HG03565 (cell line): ENCODE results near the gene TTLL5.

Experiments used
- ATAC-seq: cut with Tn5 transposase; IDR thresholded peaks from one replicate; pipeline ENCODE4 v1.9.1; 2021; ENCODE audit warnings: mild to moderate bottlenecking, moderate library complexity; ENCODE audit not compliant: unreplicated experiment

Gene TTLL5

DNA sequence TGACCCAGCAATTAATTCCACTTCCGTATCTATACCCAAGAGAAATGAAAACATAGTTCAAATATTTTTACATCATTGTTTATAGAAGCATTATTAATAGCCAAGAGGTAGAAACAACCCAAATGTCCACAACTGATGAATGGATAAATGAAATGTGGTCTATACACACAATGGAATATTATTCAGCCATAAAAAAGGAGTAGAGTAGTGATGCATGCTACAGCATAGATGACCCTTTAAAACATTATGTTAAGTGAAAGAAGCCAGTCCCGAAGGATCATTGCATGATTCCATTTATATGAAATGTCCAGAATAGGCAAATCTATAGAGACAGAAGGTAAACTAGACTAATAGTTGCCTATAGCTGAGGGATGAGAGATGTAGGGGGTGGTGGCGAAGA is 291.4 kb downstream of the TTLL5 start:
- ATAC-seq, result no peak

DNA sequence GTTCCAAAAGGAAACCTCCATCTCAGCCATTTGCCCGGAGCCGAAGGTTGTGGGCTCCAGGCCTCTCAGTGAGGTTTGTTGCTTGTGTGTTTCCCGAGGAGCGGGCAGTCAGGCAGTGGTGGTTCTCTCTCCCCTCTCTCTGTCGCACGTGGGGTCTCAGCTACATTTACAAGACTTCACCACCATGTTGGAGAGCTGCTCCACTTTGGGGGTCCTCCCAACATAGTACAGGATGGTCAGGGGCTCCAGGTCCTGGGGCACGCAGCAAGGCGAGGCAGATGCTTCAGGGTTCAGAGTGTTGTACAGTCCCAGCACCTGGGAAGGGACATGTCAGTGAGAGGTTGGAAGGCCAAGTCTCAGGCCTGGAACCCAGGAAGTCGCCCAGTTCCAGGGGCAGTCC is 298.0 kb downstream of the TTLL5 start:
- ATAC-seq, result no peak

DNA sequence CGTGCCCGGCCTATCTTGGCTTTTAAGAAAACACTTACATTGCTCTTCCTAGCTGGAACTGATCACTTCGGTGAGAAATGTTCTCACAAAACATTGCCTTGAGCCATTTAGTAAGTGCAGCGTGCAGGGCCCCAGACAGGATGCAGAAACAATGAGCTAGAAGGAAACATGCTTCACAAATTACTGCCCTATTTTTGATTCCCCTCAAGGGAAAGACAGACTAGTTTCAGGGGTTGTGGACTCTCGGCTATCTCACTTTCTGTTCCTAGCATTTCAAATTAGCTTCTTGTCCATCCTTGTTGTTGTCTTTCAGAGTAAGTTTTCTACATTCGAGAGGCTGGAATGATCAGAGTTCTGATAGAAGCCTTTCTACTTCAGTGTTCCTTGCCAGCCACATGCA is 299.2 kb downstream of the TTLL5 start:
- ATAC-seq, result no peak

DNA sequence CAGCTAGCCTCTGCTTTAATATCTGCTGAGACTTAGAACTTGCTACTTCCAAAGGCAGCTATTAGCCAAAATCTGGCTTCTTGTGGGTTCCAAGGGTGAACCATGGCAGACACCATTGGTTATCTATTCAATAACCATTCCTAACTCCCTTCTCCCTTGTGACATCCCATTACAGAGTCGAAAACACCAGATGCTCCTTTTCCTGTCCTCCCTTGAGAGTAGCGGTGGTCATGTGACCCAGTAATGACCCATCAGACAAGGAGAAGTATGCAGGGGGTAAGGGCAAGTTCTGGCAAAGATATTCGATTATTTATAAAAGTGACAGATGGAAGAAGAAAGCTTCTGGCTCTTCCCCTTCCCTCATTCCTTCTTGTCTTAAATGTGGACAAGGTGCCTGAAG is 300.6 kb downstream of the TTLL5 start:
- no peak for ATAC-seq

DNA sequence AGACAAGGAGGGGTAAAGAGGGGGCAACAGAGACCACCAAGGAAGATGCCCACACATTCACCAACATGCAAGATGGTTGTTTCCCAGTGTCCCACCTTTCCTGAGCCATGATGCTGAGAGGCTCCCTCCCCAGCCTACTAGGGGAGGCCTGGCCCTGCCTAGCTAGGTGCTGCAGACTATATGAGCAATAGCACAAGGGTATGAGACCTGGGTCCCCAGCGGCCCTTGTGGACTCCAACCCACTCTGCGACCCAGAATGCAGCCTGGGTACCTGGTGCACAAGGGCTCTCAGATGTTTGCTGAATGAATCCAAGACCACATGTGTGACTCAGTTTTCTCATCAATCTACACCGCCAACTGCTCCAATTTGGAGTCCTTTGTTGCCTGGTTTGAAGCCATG is 306.8 kb downstream of the TTLL5 start:
- ATAC-seq, result no peak

DNA sequence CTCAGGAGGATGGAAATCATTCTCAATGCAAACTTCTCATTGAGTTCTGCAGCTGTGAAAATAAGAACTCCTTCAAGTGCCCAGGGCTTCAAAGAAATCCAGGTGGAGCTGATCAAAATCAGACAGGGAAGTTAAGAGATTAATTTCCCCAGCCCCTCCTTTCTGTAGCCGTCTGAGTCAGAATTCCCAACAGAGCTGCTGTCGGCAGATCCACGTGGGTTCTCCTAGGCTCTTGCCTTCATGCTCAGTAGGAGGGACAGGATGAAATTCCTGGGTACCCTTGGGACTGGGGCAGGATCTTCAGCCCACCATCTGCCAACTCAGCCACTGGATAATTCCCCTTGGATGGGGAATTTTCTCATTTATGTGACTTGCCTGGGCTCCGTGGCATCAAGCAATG is 307.4 kb downstream of the TTLL5 start:
- no peak for ATAC-seq

DNA sequence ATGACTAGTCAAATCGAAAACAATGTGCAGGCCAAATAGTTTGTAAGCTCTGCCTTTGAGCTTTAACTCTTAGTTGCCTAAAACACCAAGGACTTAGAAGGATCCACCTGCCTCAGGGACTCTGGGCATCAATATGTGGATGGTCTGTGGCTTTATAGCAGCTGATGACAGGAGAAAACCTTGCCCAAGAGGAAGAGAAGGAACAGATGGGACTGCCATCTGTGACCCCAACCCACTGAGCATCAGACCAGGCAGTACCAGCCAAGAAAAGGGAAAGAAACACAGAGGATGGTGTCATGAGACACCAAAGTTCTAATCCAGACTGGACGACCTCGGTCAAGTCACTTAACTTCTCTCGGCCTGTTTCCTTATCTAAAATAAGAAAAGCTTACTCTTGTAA is 308.1 kb downstream of the TTLL5 start:
- ATAC-seq, result no peak

DNA sequence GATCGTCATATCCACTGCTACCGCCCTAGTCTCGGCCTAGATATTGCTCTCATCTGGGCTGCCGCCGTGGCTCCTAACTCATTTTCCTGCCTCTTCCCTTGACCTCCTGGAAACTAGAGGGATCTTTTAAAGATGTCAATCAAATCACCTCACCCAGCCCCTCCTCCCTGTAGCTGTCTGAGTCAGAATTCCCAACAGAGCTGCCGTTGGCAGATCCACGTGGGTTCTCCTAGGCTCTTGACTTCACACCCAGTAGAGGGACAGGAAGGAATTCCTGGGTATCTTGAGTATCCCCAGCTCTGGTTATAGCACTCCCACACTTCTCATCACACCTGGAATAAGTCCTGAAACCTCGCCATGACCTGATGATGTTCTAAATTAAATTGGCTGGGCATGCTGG is 308.8 kb downstream of the TTLL5 start:
- no peak for ATAC-seq

DNA sequence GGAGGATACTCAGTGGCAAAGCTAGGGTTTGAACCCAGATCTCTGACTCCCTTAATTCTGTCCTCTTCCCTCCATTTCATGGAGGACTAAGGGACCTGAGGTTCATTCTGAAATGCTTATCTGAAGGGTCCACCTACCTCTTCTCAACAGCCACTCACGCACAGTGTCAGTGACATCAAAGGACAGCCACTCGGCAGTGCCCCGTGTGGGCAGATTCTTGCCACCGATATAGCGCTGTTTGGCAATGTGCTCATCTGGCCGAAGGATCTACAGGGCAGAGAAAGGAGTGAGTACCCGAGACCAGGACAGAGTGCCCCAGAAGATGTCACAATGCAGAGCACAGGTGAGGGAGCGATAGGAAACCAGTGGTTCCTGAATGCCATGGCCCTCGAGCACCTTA is 309.9 kb downstream of the TTLL5 start:
- no peak for ATAC-seq

DNA sequence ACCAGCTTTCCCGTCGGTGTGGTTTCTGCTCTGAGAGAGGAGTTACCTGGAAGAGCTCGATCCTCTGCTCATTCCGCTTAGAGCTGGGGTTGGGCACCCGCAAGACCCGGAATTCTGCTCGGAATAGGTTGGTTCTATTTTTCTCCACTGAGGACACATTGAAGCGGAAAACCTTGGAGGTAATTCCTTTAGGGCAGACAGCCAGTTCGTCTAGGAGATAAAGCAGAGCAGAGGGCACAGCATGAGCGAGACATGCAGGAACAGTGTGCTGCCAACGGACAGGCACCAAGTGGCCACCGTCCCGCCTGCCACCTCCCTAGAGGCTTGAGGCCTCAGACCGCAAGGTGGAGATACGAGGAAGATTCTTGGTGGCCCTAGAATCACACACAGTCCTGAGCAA is 310.5 kb downstream of the TTLL5 start:
- no peak for ATAC-seq

DNA sequence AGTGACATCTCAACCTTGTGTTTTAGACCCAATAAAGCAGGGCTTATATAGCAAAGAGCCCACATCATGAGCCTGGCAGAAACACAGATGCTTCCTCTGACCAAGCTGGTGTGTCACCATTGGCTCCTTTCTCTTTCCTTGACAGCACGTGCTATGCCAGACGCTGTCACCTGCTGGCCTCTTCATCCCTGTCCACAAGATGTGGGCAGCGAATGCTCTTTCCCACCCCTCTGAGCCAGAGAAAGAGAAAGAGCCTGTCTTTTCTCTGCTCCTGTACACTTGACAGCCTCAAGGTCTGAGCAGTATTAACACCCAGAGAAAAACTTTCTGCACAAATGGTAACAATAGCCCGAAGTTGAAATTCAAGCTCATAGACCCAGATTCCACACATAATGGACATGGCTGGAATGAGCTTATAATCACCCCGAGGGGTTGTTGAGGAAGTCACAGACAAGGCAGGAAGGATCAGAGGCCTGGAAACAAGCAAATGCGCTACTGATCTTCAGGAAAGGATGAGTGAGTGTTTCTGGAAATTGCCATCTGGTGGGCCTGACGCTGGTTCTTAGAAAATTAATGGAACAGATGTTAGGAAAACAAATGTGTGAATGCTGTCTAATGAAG is 311.9 kb downstream of the TTLL5 start:
- ATAC-seq, result no peak

DNA sequence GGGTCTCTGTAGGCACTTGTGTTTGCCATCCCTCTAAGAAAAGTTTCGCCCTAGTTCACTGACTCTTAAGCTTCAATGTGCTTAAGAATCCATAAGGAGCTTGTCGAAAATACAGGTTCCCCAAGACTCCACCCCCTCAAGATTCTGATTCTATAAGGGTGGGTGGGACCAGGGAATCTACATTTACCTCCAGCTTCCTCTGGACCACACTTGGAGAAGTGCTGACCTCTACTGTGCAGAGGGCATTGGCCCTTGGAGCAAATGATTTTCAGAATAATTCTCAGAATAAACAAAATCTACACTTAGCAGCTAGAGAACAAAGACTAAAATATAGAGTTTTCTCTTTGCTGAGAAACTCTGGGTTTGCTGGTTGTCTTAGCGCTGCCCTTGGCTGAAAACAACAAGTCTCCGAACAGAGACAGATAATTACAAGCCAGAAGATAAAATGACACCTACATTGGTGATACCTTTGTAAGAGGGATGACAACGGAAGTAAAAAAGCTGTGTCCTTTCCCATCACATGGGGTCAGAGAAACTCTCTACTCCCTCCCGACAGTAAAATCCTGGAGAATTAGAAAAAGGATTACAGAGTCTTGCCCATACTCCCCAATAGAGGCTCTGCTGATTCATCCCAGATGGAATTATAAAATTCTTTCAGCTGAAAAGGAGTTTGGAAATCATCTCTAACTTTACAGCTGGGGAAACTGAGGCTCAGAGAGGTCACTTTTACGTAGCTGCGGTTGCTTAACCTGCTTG is 316.0 kb downstream of the TTLL5 start:
- no peak for ATAC-seq

DNA sequence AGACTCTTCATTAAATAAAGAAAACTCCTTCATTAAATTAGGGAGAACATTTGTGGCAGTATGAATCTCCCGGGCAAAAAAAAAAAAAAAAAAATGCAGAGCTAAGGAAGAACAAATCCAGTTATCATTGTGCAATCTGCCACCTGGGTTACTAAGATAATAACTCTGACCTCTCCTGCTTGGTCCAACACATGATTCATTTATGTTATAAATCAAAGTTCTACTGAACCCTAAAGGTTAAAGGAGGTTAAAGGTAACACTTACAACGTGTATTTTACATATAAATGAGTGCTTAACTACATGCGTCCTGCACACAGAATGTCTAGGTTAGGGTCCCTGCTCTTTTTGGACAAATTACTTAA is 316.5 kb downstream of the TTLL5 start:
- ATAC-seq, result no peak

DNA sequence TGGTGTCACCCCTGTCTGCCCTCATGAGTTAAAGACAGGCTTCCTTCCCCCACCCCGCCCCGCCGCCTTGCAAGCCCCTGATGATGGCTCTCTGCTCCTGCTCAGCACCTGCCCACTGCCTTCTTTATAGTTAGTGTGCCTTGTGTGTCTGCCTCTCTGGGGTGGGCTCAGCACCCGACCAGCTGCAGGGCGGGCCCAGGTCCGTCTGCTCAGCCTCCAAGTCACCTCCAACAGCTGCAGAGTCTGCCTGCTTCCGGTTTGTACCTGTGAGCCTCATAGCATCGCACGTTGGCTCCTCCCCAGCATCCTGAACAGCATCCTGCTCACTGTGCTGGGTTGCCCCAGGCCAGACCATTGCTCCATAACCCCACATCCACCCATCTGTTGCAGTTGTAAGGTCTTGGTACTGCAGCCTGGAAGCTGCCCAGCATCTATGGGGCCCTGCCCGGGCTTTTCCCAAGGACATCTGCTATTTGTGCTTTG is 317.2 kb downstream of the TTLL5 start:
- ATAC-seq, result no peak

DNA sequence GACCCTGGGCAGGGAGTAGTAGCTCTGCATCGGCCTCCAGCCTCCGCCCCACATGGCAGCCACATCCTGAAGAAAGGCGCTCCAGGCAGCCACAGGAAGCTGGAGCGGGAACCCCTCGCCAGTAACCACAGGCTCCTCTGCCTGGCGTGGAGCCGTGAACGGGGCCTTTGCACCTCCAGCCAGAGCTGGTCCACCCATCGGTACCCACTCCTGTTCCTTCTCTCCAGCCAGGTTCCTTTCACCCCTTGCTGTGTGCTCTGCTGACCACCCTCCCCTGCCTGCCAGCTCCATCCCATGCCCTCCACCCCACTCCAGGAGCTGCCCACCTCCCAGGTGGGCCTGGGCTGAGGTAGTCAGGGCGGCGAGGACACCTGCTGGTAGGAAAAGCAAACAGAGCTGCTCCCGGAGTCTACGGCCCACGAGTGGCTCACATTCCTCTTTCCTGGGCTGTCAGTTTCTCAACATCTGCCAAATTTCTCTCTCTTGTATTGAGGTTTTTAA is 318.1 kb downstream of the TTLL5 start:
- no peak for ATAC-seq

DNA sequence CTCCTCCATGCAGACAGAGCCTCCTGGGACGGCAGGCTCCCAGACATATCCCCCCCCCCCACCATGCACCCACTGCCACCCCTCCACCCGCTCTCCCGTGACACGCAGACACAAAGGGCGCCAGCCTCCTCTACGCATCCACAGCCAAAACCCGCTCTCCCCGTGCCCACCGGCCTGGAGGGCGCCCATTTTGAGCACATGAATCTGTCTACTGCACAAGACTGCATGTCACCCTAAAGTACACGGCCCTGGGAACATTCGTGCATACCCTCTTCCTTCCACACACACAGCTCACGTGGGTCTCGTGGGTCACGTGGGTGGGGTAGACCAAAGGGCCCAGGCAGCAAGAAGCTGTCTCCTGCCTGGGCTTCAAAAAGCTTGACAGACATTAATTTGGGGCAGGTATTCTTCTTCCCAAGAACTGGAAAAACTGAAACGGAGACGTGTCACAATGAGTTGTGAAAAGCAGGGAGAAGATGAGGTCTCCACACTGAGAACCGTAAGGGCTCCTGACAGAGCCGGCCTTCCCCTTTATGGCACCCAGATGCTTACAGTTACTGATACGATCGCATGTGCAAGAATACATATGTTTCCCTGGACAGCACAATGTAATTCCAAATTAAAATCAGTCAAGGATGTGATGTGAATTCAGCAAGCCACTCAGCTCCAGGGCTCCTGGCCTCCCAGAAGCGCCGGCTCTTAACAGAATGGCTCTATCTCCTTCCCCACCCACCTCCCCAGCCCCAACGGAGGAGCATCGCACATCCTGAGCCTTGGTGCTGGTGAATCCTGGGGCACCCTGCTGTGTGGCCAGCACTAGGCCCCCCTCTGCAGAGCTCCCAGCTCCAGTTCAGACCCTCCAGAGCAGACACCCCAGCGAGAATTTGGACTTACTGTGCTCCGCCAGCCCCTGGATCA is 318.9 kb downstream of the TTLL5 start:
- ATAC-seq, result no peak

DNA sequence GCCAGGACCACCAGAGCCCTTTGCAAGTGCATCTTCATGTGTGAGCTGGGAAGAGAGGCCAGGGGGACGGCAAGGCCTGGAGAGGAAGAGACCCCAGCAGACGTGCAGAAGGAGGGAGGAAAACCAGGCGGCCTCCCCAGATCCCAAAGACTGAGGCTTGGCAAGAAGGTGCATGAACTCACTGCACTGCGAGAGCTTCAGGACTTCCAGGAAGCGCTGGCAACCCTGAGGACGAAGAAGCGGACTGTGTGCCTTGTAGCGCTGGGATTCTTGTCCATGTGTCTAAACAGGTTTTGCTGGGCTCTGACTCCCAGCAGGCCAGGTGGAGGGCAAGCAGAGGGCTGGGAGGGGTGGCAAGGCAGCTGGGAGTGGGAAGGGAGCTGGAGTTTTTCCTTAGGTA is 319.8 kb downstream of the TTLL5 start:
- no peak for ATAC-seq

DNA sequence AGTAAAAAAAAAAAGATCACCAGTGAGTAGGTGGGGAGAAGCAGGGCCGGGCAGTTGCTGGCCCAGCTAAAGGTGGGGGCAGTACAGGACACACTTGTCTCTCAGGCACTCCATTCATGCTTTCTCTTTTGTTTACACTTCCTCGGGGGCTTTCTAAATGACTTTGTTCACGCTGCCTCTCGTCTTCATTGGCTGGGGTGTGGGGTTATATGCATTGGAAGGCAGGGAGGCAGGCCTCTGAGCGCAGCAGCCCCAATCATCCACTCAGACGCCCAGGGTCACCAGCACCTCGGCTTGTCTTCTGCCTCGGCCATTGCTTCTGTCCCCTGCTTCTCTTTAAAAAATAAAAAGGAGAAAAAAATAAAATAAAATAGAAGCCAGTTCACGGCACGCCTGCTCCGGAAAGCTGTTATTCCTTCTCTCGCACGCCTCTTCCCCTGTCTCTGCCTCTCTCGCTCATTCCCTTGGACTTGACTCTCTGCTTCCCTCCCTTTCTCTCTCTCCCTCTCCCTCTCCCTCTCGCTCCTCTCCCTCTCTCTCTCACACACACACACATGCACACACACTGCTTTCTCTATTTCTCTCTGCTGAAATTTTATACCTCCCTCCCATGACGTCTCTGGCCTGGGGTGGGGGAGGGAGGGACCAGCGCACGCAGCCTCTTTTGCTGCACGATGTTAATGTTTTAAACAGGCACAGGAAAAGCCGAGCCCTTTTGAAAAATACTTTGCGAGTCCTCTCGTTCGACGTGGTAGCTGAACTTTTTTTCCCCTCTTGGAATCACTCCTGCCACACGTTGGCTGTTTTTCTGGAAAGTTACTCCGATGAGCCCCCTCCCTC is 320.6 kb downstream of the TTLL5 start, which contains the start of gene TGFB3:
TSS of gene TGFB3 (minus strand) at position 570 of the 840 bp plus-strand sequence. CDS start 1,102 bp downstream, outside the sequence.
- ATAC-seq, result peak; percentile 36

DNA sequence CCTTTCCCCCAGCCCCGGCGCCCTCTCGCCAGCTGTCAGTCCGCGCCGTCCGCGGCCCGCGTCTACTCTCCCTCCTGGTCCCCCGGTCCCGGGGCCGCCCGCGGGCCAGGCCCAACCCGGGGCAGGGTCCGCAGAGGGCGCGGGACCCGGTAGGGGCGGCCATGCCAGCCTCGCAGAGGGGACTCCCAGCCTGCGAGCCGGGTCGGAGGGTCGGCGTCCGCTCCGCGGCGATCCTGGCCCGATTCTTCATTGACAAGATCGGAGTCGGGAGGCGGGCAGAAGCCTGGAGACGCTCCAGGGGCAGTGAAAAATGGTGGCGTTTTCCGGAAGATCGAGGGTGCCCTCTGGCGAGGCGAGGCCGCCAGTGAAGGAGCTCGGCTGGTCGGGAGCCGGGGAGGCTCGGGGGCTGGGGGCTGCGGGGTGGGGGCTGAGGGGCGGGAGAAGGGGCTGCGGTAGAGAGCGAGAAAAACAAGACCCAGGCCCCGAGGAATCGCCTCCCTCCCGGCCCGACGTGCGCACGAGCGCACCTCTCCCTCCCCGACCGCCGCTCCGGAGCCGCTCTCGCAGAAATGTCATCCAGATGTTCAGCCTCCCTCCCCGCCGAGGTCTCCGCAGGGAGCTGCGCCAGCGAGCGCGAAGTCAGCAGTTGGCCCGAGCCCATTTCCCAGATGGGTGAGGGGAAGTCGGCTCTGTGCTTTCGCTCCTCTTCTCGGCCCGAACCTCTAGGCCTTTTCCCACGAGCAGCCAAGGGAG is 321.4 kb downstream of the TTLL5 start:
- no peak for ATAC-seq

DNA sequence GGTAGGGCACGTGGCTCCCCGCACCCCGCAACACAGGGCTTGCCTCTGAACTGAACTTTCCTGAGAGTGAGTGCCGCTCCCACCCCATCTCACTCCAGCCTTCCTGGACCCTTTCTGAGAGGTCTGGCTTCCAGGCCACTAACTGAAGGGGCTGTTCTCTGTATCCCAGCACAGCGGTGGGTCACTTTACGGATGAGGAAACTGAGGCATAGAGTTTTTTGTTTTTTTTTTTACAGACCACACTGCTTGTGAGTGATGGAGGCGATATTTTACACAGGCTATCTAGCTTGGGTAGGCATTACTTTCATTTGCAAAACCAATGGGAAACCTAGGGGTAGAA is 321.9 kb downstream of the TTLL5 start:
- no peak for ATAC-seq
